Measurements from ENCODE around the gene EIF4E3.

EIF4E3 gene

DNA sequence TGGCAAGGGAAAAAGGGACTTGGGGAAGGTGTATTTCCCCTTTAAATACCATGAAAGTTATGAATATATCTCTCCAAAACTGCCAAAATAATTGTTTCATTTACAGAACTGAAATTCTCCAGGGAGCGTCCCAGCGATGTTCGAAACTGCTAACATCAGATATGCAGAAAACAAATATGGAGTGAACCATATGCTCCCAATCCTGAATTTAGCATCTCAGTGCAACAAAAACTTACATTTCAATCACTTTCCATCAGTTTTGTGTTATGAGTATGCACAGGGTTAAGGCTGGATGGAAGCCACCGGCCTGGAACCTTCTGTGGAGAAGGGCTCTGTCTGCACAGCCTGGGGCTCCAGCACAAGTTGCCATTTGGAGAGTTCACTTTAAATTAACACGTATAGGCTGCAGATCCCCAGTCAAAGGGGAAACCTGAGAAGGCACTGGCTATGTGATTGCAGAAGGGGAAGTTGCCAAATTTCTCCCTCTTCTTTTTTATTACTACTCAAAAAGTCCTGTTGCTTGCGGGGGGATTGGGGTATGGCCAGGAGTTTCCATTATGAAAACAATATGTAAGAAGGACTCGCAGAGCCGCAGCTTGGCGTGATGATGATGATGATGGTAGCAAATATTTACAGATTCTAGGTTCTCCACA lies 84.7 kb downstream of the EIF4E3 start:
- peak; percentile 1 for DNase-seq

GRCh38 chr3:71636482-71636881 lies 88.7 kb downstream of the EIF4E3 start:
- DNase-seq = peak; percentile 8

DNA sequence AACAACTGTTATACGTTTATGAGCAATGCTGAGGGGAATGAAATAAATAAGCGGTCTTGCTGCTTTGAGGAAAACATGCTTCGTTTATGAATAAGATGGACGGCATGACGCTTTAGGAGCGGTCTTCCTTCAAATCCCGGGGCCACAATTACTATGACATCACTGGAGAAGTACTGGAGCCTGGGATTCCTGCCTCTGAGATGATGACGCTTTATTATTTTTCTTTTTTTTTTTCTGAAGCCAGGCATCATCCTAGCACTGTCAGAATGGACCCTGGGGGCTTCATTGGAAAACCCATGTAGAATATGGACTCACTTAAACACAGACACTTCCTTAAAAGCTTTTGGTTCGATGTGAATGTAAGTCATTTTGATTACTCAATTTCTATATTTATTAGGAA lies 89.2 kb downstream of the EIF4E3 start:
- DNase-seq = no peak

DNA sequence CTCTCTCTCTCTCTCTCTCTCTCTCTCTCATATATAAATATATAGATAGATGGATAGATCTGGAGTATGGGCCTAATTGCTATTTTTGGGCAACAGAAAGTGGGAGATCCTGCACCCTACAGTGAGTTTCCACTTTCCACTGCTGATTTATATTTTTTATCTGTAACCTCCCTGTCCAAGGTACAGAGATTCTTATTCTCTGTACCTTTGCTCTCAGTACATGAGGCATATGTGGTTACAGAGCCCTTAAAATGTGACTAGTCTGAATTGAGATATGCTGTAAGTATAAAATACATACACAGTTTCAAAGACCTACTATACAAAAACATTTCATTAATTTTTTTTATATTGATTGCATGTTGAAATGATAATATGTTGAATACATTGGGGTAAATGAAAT lies 90.5 kb downstream of the EIF4E3 start:
- no peak for DNase-seq

DNA sequence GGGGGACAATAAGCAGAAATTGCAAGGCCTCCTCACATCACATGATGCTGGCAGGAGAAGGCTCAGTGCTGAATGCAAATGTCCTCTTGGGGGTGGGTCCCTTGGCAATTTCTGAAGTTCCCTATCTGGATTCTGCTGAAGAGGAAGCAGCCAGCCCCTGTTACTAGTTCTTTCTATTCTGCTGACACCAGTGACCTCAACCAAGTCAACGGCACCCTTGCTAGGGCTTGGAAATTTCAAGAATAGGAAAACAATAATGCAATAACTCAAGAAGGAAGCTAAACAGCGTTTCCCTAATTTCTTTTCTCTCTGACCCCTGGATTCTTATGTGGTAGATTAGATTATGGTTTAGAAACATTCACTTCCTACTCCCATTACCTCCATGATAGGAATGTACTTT lies 95.5 kb downstream of the EIF4E3 start:
- no peak for DNase-seq

DNA sequence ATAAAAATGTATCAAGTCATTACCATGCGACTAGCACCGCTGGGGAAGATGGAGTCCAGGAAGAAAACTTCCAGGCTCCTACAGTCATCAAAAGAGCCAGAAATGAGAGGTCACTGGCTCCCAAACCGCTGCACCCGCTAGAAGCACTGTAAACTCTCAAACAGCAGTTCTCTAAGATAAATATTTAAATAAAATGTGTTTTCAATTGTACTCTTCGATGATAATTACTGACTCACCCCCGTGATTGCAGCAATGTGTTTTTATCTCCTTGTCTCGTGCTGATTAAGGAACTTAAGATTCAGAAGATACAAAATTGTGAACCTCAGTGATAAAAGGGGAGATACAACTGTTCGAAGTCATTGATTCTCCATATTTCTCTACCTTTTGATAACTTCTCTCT lies 95.9 kb downstream of the EIF4E3 start:
- DNase-seq = no peak

DNA sequence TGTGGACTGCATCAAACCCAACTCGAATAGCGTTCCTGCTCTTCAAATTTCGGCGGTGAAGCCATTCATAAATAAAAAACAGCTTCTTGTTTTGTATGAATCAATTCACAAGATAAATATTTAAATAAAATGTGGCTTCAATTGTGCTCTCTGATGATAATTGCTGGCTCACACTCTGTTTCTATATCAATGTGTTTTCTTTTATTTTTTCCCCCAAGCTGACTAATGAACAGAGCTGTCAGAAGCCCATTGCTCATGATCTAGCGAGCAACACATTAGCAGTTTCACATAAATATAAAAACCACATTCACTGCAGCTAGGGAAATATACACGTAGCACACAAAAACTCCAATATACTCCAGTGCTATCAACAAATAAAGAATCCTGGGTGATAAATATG lies 96.7 kb downstream of the EIF4E3 start:
- DNase-seq = no peak

DNA sequence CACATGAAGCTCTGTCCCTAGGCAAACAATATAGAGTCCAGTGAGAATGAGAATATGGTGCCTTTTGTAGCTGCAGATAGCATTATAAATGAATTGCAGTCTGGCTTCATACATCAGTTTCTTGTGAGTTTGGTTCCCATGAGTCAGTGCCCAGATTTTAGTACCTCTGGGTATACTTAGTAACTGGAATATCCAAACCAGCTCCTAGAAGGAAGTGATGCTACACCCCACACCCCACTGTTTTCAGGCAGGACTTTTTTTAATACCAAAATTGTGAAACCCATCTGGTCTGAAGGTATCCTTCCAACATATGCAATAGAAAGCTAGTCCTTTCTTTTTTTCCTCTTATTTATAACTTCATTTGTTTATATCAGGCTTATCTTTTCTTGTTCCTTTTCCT lies 99.5 kb downstream of the EIF4E3 start:
- no peak for DNase-seq
